Epithelial cell of prostate (primary cell): ENCODE measurements around the gene ZNF181.

Experiments used
- DNase-seq: peaks from one replicate; pipeline ENCODE4 v3.0.0-alpha.2; 2011; ENCODE audit warnings: low read depth, low spot score
- H3K27ac ChIP-seq: fragments of 450-650 bp; 2 replicates; pipeline ENCODE4 v1.5.1; 2017; ENCODE audit warnings: mild to moderate bottlenecking

Gene ZNF181

GRCh38 chr19:34744896-34745690 lies 11.1 kb downstream of the ZNF181 start:
- H3K27ac ChIP-seq, result no peak overlapping the region
- DNase-seq, result no peak

- DNase-seq, result no peak
- no peak overlapping the region for H3K27ac ChIP-seq
These were observed 23.4 kb downstream of the ZNF181 start for GRCh38 chr19:34757441-34757840.

DNA sequence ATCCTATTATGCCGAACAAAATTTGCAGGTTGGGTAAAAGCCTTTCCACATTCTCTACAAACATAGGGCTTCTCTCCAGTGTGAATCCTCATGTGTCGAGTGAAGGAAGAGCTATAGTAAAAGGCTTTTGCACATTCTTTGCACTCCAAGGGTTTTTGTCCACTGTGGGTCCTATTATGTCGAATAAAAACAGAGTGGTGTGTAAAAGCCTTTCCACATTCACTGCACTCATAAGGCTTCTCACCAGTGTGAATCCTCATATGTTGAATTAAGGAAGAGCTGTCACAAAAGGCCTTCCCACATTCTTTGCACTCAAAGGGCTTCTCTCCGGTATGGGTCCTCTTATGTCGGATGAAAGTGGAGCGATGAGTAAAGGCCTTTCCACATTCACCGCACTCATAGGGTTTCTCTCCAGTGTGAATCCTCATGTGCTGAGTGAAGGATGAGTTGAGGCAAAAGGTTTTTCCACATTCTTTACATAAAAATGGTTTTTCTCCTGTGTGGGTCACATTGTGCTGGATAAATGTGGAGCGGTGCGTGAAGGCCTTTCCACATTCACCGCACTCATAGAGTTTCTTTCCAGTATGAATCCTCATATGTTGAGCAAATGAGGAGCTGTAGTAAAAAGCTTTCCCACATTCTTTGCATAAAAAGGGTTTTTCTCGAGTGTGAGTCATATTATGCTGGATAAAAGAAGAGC lies 25.3 kb downstream of the ZNF181 start:
- H3K27ac ChIP-seq, result no peak overlapping the region
- no peak for DNase-seq

DNA sequence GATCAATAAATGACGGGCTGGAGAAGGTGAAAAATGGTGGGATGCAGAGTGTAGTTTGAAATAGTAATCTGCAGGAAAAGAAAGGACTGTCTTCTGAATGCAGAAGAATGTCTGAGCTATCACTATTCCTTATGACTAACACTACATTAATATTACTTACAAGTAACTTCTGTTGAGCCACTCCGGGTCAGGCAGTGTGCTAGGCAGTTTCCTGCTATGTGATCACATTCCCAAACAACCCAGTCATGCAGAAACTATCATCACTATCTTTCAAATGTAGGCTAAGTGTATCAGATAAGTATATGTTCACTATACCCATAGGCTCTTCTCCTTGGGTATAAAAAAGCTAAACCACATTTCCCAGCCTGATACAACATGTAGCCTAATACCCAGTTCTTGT lies 32.3 kb downstream of the ZNF181 start:
- no peak overlapping the region for H3K27ac ChIP-seq
- DNase-seq, result no peak

- no peak for DNase-seq
- no peak overlapping the region for H3K27ac ChIP-seq
These were observed 33.9 kb downstream of the ZNF181 start for GRCh38 chr19:34767951-34768350.

GRCh38 chr19:34772697-34773554 lies 38.9 kb downstream of the ZNF181 start, which contains the start of gene ZNF599:
ZNF599 (minus strand) TSS chr19:34773215; CDS start chr19:34772841, 374 bp downstream.
- H3K27ac ChIP-seq, result peak within 1 kb of the TSS; percentile 18

GRCh38 chr19:34773555-34773864 lies 39.5 kb downstream of the ZNF181 start:
- no peak for DNase-seq
- no peak overlapping the region for H3K27ac ChIP-seq

More at GRCh38 chr19:34772697-34773554, 38.9 kb downstream of the ZNF181 start, which contains the start of gene ZNF599:
- DNase-seq, result peak; percentile 33

DNA sequence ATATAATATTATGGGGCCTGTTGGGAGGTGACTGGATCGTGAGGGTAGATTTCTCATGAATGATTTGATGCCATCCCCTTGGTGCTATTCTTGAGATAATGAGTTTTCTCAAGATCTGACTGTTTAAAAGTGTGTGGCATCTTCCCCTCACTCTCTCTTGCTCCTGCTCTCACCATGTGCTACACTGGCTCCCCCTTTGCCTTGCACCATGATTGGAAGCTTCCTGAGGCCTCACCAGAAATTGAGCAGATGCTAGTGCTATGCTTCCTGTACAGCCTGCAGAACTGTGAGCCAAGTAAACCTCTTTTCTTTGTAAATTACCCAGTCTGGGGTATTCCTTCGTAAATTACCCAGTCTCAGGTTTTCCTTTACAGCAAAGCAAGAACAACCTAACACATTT lies 40.8 kb downstream of the ZNF181 start:
- no peak overlapping the region for H3K27ac ChIP-seq
- DNase-seq, result no peak

DNA sequence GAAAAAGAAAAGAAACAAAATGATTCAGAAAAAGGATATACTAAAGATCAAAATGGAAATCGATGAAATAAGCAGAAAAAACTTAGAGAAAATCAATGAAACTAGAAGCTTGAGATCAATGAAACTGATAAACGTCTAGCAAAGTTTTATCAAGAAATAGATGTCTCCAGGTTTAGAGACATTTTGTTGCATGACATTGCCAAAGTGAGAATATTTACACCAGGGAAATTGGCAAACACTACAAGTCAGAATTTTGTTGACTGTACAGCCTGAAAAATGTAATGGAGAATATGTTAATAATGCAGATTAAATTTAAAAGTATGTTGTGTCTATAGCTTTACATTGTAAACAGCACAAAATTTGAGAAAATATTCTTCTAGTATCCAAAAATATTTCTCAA lies 44.3 kb downstream of the ZNF181 start:
- no peak overlapping the region for H3K27ac ChIP-seq
- no peak for DNase-seq

GRCh38 chr19:34779652-34780051 lies 45.6 kb downstream of the ZNF181 start:
- DNase-seq, result no peak
- H3K27ac ChIP-seq, result no peak overlapping the region

DNA sequence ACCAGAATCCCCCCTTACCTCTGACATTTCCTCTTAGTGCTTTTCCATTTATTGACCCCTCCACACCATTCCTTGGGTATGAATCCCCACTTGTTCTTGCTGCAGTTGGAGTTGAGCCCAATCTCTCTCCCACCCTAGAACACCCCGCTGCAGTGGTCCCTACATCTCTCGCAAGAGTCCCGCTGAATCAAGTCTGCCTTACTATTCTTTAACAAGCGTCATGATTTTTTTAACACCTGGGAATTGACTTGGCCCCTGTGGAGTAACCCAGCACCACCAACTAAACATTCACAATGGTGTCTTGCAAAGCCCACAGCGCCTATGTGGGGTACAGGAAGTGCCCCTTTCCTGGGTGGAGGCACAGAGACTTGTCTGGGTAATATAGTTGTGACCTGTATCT lies 52.2 kb downstream of the ZNF181 start:
- DNase-seq, result no peak
- no peak overlapping the region for H3K27ac ChIP-seq

DNA sequence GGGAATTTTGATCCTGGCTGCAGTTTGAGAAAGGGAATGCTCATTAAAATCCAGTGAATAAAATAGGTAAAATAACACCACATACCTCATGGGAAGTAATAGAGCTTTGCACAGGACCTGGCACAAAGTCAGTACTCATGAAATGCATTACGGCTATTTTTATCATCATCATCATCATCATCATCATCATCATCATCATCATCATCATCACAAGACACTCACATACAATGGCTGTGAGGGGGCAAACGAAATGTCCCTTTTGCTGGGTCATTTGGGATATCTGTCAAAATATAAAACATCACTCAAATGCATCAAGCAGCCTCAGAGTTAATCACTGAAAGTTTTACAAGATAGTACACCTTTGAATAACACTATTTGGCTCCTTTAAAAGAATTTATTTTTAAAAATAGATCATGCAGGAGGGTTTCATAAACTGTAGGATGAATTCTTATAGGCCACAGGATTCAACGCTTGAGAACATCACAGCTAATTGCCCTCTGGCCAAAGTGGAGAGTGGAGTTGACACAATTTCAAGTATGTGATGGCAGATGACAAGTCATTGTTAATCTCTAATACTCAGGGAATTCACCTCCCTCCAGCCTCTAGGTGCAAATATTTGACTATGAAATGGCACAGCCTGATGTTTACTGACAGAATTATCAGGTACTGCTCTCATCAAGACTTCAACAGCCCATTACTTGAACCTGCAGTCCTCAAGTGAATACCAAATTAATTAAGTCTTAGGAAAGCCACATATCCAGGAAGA lies 53.2 kb downstream of the ZNF181 start:
- H3K27ac ChIP-seq, result no peak overlapping the region
- no peak for DNase-seq

- H3K27ac ChIP-seq, result no peak overlapping the region
- DNase-seq, result no peak
These were observed 54.0 kb downstream of the ZNF181 start for GRCh38 chr19:34788074-34788473.

DNA sequence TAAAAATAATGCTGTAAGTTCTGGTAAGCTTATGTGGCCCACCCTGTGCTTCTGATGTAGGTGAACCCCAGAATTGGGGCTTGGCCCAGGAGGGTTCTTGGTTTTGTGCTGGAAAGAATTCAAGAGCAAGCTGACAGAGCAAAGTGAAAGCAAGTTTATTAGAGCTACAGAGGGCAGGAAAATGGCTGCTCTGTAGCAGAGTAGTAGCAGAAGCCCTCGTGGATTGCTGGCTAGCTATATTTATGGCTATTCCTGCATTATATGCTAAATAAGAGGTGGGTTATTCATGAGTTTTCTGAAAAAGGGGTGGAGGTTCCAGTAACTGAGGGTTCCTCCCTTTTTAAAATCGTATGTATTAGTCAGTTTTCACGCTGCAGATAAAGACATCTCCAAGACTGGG lies 59.5 kb downstream of the ZNF181 start:
- no peak for DNase-seq
- no peak overlapping the region for H3K27ac ChIP-seq

- H3K27ac ChIP-seq, result no peak overlapping the region
- DNase-seq, result no peak
These were observed 60.3 kb downstream of the ZNF181 start for GRCh38 chr19:34794066-34794960.
